Activated B cell treated with CpG ODN at 0.5 μM for 24 hours (primary cell): ENCODE measurements around the gene TNFSF9. TPM values are rescaled to one million over a fixed set of nuclear protein-coding genes. Genes with fewer than 3 reads are reported as not detected.

ENCODE experiments used
- ATAC-seq: fragments of 200-7000 bp; cut with Tn5 transposase; one replicate; pipeline ENCODE4 v1.10.0; 2021; ENCODE audit warnings: low read depth, mild to moderate bottlenecking, moderate library complexity
- CTCF ChIA-PET: fragments of 350-600 bp; sonication (Branson Sonifier 250); formaldehyde crosslinking; loops from one replicate; lab custom pipeline; 2021; ENCODE audit warnings: antibody characterized with exemption; lab: Charles Lee
- POLR2A ChIA-PET: fragments of 350-600 bp; sonication (Branson Sonifier 250); formaldehyde crosslinking; loops from one replicate; lab custom pipeline; 2021; ENCODE audit warnings: antibody characterized with exemption; lab: Charles Lee
- DNase-seq: peaks from one replicate; pipeline ENCODE4 v3.0.0; 2022
- H3K27ac Mint-ChIP-seq: one replicate; pipeline ENCODE4 v1.8.0; 2020; ENCODE audit warnings: mixed read lengths
- H3K27me3 Mint-ChIP-seq: one replicate; pipeline ENCODE4 v1.8.0; 2021; ENCODE audit warnings: mixed read lengths
- H3K36me3 Mint-ChIP-seq: one replicate; pipeline ENCODE4 v1.8.0; 2021; ENCODE audit warnings: low read depth, mixed read lengths
- H3K4me1 Mint-ChIP-seq: one replicate; pipeline ENCODE4 v1.8.0; 2021; ENCODE audit warnings: mixed read lengths
- H3K4me3 Mint-ChIP-seq: one replicate; pipeline ENCODE4 v1.8.0; 2020; ENCODE audit warnings: mild to moderate bottlenecking, mixed read lengths
- H3K9me3 Mint-ChIP-seq: one replicate; pipeline ENCODE4 v1.8.0; 2020; ENCODE audit warnings: mixed read lengths
- CTCF ChIP-seq: fragments of 200-600 bp; IDR thresholded peaks from one replicate; pipeline ENCODE4 v1.8.0; 2022; ENCODE audit warnings: antibody characterized with exemption, mild to moderate bottlenecking
- intact Hi-C: fragments of 100-400 bp; cut with micrococcal nuclease; formaldehyde crosslinking; loops from one replicate; pipeline ENCODE4 v1.15.1; 2024
- total RNA-seq: library from RNA; stranded (reverse); gene quantifications from 2 replicates; pipeline ENCODE4 v1.2.3, GENCODE V29; 2022

The TNFSF9 gene
- total RNA-seq, 1 donor from 2014 or later: 7.1 TPM

- ATAC-seq (peak; percentile 15), DNase-seq (peak; percentile 41)
- peaks cover 59% of the 10 kb centered on the region for H3K4me1 Mint-ChIP-seq
- peaks cover 9% of the 10 kb centered on the region for H3K27me3 Mint-ChIP-seq
- ChIA-PET CTCF (no interaction called here), POLR2A (interaction anchor here (0.7 to 1.8 kb wide), 8 partner anchors 8 to 821 kb away, joined by 3 to 21 read pairs (median 6); no protein-coding TSS in a partner anchor)
- intact Hi-C loops: loop anchor here (1.0 kb wide), 2 partner anchors 10 to 24 kb away; no protein-coding TSS in a partner anchor
- no peaks in the 10 kb centered on the region for H3K9me3 Mint-ChIP-seq
- no peak for TF ChIP-seq CTCF
- peak overlapping the region; percentile 99 for H3K27ac Mint-ChIP-seq
- H3K4me3 Mint-ChIP-seq: peak overlapping the region; percentile 15
- H3K36me3 Mint-ChIP-seq: peaks cover 2% of the 10 kb centered on the region
These were observed 2.2 kb upstream of the TNFSF9 start for GRCh38 chr19:6528544-6529121.

GRCh38 chr19:6529351-6529750 lies 1.5 kb upstream of the TNFSF9 start:
- TF ChIP-seq CTCF: no peak
- POLR2A ChIA-PET: interaction anchor here (1.2 to 1.8 kb wide), 2 partner anchors 11 to 61 kb away, joined by 4 to 21 read pairs; no protein-coding TSS in a partner anchor
- peak overlapping the region; percentile 38 for H3K27ac Mint-ChIP-seq

GRCh38 chr19:6529937-6530385 lies 865 bp upstream of the TNFSF9 start:
- ATAC-seq (no peak), DNase-seq (no peak)
- Mint-ChIP-seq H3K36me3 (peaks cover 11% of the 10 kb centered on the region), H3K4me3 (peak overlapping the region; percentile 78), H3K27me3 (peaks cover 9% of the 10 kb centered on the region), H3K27ac (peak overlapping the region; percentile 36), H3K4me1 (peaks cover 62% of the 10 kb centered on the region), H3K9me3 (no peaks in the 10 kb centered on the region)
- no peak for TF ChIP-seq CTCF
- intact Hi-C loops: loop anchor here (1.0 kb wide), 1 partner anchor 8 kb away; no protein-coding TSS in a partner anchor
- ChIA-PET CTCF (no interaction called here), POLR2A (interaction anchor here (0.9 to 3.1 kb wide), 4 partner anchors 8 to 242 kb away, joined by 3 to 36 read pairs (median 4); partner anchors contain the start of genes ALKBH7 and VAV1)

More at GRCh38 chr19:6529351-6529750, 1.5 kb upstream of the TNFSF9 start:
- ATAC-seq (no peak), DNase-seq (no peak)
- CTCF ChIA-PET: no interaction called here
- H3K4me1 Mint-ChIP-seq: peaks cover 62% of the 10 kb centered on the region
- peak overlapping the region; percentile 78 for H3K4me3 Mint-ChIP-seq
- no peaks in the 10 kb centered on the region for H3K9me3 Mint-ChIP-seq
- peaks cover 6% of the 10 kb centered on the region for H3K36me3 Mint-ChIP-seq
- intact Hi-C loops: no loop called here
- peaks cover 9% of the 10 kb centered on the region for H3K27me3 Mint-ChIP-seq

- H3K4me3 Mint-ChIP-seq: peak overlapping the region; percentile 78
- POLR2A ChIA-PET: interaction anchor here (0.6 to 3.1 kb wide), 12 partner anchors 9 to 679 kb away, joined by 3 to 36 read pairs (median 5); partner anchors contain the start of genes ALKBH7 and VAV1
These were observed 533 bp downstream of the TNFSF9 start for GRCh38 chr19:6531163-6531955.

More at GRCh38 chr19:6531163-6531955, 533 bp downstream of the TNFSF9 start:
- no peak for TF ChIP-seq CTCF
- peaks cover 9% of the 10 kb centered on the region for H3K27me3 Mint-ChIP-seq
- ATAC-seq (no peak), DNase-seq (no peak)
- H3K27ac Mint-ChIP-seq: peak overlapping the region; percentile 68
- peaks cover 5% of the 10 kb centered on the region for H3K9me3 Mint-ChIP-seq
- H3K4me1 Mint-ChIP-seq: peaks cover 72% of the 10 kb centered on the region
- CTCF ChIA-PET: interaction anchor here (1.3 to 1.4 kb wide), 2 partner anchors 15 to 21 kb away, joined by 4 to 5 read pairs; no protein-coding TSS in a partner anchor
- peaks cover 15% of the 10 kb centered on the region for H3K36me3 Mint-ChIP-seq
- intact Hi-C loops: no loop called here
